Renal cortex interstitium (tissue), 11 donors: ENCODE measurements around the gene MEX3A. TPM values are rescaled to one million over a fixed set of nuclear protein-coding genes. Genes with fewer than 3 reads are reported as not detected.

Experiments
- DNase-seq, 11 donors: peaks; one replicate each; pipeline ENCODE4 v3.0.0-alpha.2; 2013; ENCODE audit warnings: low read depth in 9 of 11, low spot score in 4 of 11; ENCODE audit errors: extremely low read depth in 1 of 11
- polyA plus RNA-seq, 3 donors: library from polyadenylated mRNA; unstranded; fragments of 120-200 nt; gene quantifications; one replicate each; pipeline ENCODE4 v1.2.1, GENCODE V29; 2013; ENCODE audit not compliant: insufficient read length in 3 of 3

The MEX3A gene
- polyA plus RNA-seq, 3 donors, result 42.4 to 54.4 (median 48.0) TPM

- DNase-seq, result no peak
Measured at GRCh38 chr1:156108664-156109241, 26.5 kb upstream of the MEX3A start.

- no peak for DNase-seq
Measured at GRCh38 chr1:156108057-156108456, 25.8 kb upstream of the MEX3A start.

GRCh38 chr1:156106624-156107488 lies 24.6 kb upstream of the MEX3A start:
- DNase-seq, result no peak

- DNase-seq, result no peak
Measured at GRCh38 chr1:156104861-156105832, 22.9 kb upstream of the MEX3A start.

- peak in 2 of 11 donors; percentile 73 to 85 for DNase-seq
Measured at GRCh38 chr1:156104065-156104810, 22.0 kb upstream of the MEX3A start.

- no peak for DNase-seq
Measured at GRCh38 chr1:156103521-156103947, 21.3 kb upstream of the MEX3A start.

GRCh38 chr1:156102633-156103511 lies 20.6 kb upstream of the MEX3A start:
- DNase-seq, result no peak

GRCh38 chr1:156101880-156102279 lies 19.6 kb upstream of the MEX3A start:
- no peak for DNase-seq

- DNase-seq, result no peak
Measured at GRCh38 chr1:156100205-156100995, 18.1 kb upstream of the MEX3A start.

- DNase-seq, result no peak
Measured at GRCh38 chr1:156099282-156099681, 17.0 kb upstream of the MEX3A start.

GRCh38 chr1:156098784-156099183 lies 16.5 kb upstream of the MEX3A start:
- DNase-seq, result no peak

- DNase-seq, result no peak
Measured at GRCh38 chr1:156097499-156098178, 15.4 kb upstream of the MEX3A start.

GRCh38 chr1:156096640-156097391 lies 14.6 kb upstream of the MEX3A start:
- DNase-seq, result peak in 1 of 11 donors; percentile 63

- no peak for DNase-seq
Measured at GRCh38 chr1:156095906-156096508, 13.7 kb upstream of the MEX3A start.

GRCh38 chr1:156091610-156092009 lies 9.3 kb upstream of the MEX3A start:
- no peak for DNase-seq
